T-helper 2 cell treated with Interferon-gamma antibody and Interleukin-4, amounts not matched to agents 5 μg/mL and 100 μg/mL, for 36 hours (primary cell): Measurements from ENCODE around the gene RNF6.
A peak's percentile ranks its signal among the peaks of the same experiment; 100 is the strongest.

Experiments used
- DNase-seq: peaks from one replicate; pipeline ENCODE4 v3.0.0; 2021; ENCODE audit warnings: low spot score
- H3K27ac Mint-ChIP-seq: one replicate; pipeline ENCODE4 v1.8.0; 2021; ENCODE audit warnings: mild to moderate bottlenecking, mixed read lengths
- H3K27me3 Mint-ChIP-seq: one replicate; pipeline ENCODE4 v1.8.0; 2021; ENCODE audit warnings: low read depth, mixed read lengths
- H3K36me3 Mint-ChIP-seq: one replicate; pipeline ENCODE4 v1.8.0; 2021; ENCODE audit warnings: low read depth, mixed read lengths
- H3K4me1 Mint-ChIP-seq: one replicate; pipeline ENCODE4 v1.8.0; 2021; ENCODE audit warnings: low read depth, mixed read lengths
- H3K4me3 Mint-ChIP-seq: one replicate; pipeline ENCODE4 v1.8.0; 2022; ENCODE audit warnings: mild to moderate bottlenecking, moderate library complexity, mixed read lengths
- H3K9me3 Mint-ChIP-seq: one replicate; pipeline ENCODE4 v1.8.0; 2021; ENCODE audit warnings: mixed read lengths

RNF6 gene

DNA sequence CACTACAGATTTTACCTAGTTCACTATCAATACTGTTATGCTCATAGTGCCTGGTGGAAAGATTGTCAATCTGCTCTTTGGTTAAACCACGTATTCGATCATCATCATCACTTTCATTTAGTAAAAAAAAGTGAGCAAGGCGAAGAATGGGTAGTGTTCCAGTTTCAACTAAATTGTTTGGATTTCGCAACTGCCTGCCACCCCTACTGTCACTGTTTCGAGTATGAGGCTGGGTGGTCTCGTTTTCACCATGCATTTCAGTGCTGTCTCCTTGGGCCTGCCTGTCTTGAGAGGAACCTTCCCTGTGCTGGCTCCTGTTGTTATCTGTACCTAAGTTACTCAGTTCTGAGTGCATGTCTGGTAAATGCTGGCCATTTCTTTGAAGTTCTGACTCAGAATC, 8.1 kb downstream of the RNF6 start:
- Mint-ChIP-seq H3K36me3 (peaks cover 51% of the 10 kb centered on the region), H3K4me3 (no peak overlapping the region), H3K27ac (no peak overlapping the region), H3K9me3 (no peaks in the 10 kb centered on the region), H3K27me3 (no peaks in the 10 kb centered on the region), H3K4me1 (peaks cover 1% of the 10 kb centered on the region)
- DNase-seq = no peak

DNA sequence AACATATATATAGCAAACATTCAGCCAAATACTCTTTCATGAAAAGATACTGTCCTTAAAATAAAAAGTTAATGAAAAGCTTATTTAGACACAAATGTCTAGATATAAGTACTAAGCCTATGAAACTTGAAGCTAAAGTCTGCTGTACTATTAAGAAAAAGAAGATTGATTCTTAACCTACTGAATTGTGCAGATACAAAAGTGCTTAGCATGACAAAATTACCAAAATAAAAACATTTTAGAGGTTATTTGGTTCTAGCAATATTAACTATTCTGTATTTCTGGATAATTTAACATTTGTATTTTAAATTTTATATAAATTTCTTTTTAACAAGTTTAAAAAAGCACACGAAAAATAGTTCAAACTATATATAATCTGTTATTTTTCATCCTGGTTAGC, 8.8 kb downstream of the RNF6 start:
- Mint-ChIP-seq H3K36me3 (peaks cover 55% of the 10 kb centered on the region), H3K27me3 (no peaks in the 10 kb centered on the region), H3K9me3 (no peaks in the 10 kb centered on the region)

DNA sequence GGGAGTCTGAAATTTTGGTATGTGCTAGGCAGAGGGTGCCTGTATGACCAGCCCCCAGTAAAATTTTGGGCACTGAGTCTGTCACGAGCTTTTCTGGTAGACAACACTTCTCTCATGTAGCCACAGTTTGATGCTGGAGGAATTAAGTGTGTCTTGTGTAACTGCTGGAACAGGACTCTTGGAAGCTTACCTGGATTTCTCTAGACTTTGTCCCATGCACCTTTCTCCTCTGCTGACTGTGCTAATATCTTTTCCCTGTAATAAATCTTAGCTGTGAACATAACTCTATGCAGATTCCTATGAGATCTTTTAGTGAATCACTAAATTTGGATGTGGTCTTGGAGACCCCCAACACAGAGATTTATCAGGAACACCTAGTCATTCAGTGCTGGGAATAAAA, 13.8 kb downstream of the RNF6 start:
- Mint-ChIP-seq H3K36me3 (peaks cover 40% of the 10 kb centered on the region), H3K9me3 (no peaks in the 10 kb centered on the region), H3K27me3 (no peaks in the 10 kb centered on the region), H3K4me3 (no peak overlapping the region), H3K4me1 (peaks cover 3% of the 10 kb centered on the region), H3K27ac (no peak overlapping the region)
- no peak for DNase-seq

More for the DNA sequence above, 8.8 kb downstream of the RNF6 start:
- peaks cover 1% of the 10 kb centered on the region for H3K4me1 Mint-ChIP-seq
- DNase-seq = no peak
- no peak overlapping the region for H3K4me3 Mint-ChIP-seq
- no peak overlapping the region for H3K27ac Mint-ChIP-seq

DNA sequence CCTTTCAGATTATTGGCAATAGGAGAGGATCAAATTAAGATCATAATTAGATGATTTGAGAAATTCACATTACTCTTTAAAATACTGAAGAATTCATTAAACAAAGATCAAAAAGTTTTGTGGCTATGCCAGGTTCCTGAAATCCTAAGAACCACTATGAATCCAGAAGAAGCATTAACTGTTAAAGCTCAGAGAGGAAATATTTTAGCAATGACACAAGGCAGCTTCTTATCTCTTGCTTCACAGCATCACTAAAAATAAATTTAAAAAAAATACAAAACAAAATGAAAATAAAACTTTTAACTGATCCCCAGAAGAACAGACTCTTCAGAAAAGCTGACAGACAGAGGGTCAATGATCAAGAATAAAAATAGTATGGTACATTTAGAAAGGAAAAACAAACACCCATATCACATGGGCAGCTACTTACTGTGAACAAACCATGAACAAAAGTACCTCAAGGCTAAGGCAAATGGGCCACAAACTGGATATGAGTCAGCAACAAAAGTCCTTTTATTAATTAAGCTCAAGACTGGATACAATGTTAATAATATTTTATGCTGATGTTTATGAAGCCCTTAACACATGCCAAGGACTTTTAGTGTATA, 19.6 kb downstream of the RNF6 start:
- H3K4me1 Mint-ChIP-seq = peaks cover 2% of the 10 kb centered on the region
- H3K36me3 Mint-ChIP-seq = peaks cover 7% of the 10 kb centered on the region
- DNase-seq = no peak
- H3K27ac Mint-ChIP-seq = no peak overlapping the region
- H3K27me3 Mint-ChIP-seq = no peaks in the 10 kb centered on the region
- no peak overlapping the region for H3K4me3 Mint-ChIP-seq
- H3K9me3 Mint-ChIP-seq = no peaks in the 10 kb centered on the region

DNA sequence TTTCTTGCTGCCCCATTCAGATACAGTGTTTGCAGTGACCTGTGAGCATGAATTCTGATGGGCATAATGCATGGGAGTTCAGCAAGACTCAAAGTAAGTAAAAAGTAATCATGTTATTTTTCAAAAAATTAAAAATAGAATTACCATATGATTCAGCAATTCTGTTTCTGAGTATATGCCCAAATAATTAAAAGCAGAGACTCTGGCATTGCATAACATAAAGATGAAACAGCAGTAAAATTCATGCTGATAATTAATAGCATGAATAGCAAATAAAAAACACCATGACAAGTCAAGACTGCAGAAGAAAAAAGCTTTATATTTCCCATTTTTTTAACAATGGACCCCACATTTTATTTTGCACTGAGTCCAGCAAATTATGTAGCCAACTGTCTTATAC, 21.3 kb downstream of the RNF6 start:
- no peak overlapping the region for H3K27ac Mint-ChIP-seq
- DNase-seq = no peak
- peaks cover 6% of the 10 kb centered on the region for H3K9me3 Mint-ChIP-seq
- no peak overlapping the region for H3K4me3 Mint-ChIP-seq
- H3K4me1 Mint-ChIP-seq = no peaks in the 10 kb centered on the region
- H3K36me3 Mint-ChIP-seq = peaks cover 7% of the 10 kb centered on the region
- no peaks in the 10 kb centered on the region for H3K27me3 Mint-ChIP-seq

DNA sequence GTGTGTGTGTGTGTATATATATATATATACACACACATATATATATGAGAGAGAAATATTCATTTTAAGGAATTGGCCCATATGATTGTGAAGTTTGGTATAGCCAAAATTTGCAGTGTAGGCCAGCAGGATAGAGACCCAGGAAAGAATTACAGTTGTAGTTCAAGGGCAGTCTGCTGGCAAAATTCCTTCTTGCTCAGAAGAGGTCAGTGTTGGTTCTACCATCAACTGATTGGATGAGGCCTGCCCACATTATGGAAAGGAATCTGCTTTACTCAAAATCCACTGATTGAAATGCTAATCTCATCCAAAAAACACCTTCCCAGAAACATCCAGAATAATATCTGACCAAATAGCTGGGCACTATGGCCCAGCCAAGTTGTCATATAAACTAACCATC, 24.0 kb downstream of the RNF6 start:
- Mint-ChIP-seq H3K4me1 (no peaks in the 10 kb centered on the region), H3K27me3 (no peaks in the 10 kb centered on the region), H3K36me3 (peaks cover 15% of the 10 kb centered on the region), H3K27ac (no peak overlapping the region), H3K9me3 (peaks cover 18% of the 10 kb centered on the region), H3K4me3 (no peak overlapping the region)
- no peak for DNase-seq

DNA sequence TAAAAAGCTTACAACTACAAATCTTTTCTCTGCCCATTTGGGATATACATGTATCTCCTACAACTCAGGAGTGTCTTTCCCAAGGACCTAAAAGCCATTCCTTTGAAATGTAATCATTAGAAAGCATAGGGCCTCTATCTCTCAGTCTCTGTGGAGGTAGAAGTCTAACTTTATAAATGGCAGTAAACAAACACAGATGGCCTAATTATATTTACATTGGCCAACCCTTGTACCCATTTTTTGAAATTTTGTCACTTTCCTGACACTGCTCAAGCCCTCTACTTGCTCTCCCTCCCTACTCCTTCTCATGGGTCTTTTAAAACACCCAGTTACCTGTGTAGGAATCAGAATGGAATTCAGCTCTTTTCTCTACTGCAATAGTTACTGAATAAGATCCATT, 24.8 kb downstream of the RNF6 start:
- DNase-seq = no peak
- H3K36me3 Mint-ChIP-seq = peaks cover 15% of the 10 kb centered on the region
- no peak overlapping the region for H3K4me3 Mint-ChIP-seq
- no peak overlapping the region for H3K27ac Mint-ChIP-seq
- H3K4me1 Mint-ChIP-seq = no peaks in the 10 kb centered on the region
- no peaks in the 10 kb centered on the region for H3K27me3 Mint-ChIP-seq
- peaks cover 18% of the 10 kb centered on the region for H3K9me3 Mint-ChIP-seq

DNA sequence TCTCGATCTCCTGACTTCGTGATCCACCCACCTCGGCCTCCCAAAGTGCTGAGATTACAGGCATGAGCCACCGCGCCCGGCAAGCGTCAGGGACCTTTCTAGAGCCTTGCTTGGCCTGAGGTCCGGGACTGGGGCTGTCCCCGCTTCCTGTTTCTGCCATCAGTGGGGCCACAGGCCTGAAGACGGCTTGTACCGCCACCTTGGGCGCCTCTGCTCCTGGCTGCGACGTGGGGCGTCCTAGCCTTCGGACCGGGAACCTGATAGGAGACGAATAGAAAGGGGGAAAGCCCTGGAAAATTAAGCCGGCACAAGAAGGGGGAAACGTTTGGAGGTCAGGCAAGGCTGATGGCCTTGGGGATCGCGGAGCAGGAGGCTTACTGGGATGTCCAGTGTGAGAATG, 35.1 kb downstream of the RNF6 start:
- no peak for DNase-seq
- H3K9me3 Mint-ChIP-seq = no peaks in the 10 kb centered on the region

DNA sequence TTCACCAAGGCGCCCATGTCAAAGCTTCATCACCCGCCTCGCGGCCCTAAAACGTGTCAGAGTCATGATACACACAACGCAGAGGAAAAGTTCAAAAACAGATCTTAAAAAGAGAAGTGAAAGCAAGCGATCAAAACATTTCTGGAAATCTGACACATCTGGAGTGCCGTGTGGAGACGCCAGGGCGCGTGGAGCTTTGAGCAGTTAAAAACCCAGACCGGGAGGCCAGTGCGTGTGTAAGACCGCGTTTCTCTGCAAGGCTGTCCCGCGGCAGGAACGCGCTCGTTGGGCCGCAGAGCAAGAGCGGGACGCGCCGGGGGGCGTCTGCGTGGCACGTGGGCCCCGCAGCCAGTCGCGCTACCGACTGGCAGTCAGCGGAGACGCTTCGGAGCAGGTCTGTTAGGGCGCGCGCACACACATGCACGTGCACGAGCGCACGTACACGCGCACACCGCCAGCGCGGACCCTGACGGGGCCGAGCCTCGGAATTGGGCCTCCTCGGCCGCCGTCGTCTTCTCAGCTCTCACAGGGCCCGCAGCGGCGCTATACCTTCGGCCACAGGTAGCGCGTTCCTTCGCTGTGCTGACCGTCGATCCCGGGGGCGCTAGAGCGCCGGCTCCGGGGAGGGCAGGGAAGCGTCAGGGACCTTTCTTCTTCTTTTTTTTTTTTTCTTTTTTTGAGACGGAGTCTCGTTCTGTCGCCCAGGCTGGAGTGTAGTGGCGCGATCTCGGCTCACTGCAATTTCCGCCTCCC, 35.8 kb downstream of the RNF6 start:
- DNase-seq = peak; percentile 91
- H3K4me3 Mint-ChIP-seq = peak overlapping the region; percentile 94
- H3K9me3 Mint-ChIP-seq = no peaks in the 10 kb centered on the region
- H3K4me1 Mint-ChIP-seq = peaks cover 17% of the 10 kb centered on the region
- H3K27ac Mint-ChIP-seq = peak overlapping the region; percentile 98
- H3K27me3 Mint-ChIP-seq = no peaks in the 10 kb centered on the region
- H3K36me3 Mint-ChIP-seq = no peaks in the 10 kb centered on the region

More for the DNA sequence above, 35.1 kb downstream of the RNF6 start:
- H3K4me3 Mint-ChIP-seq = peak overlapping the region; percentile 94
- no peaks in the 10 kb centered on the region for H3K36me3 Mint-ChIP-seq
- peaks cover 17% of the 10 kb centered on the region for H3K4me1 Mint-ChIP-seq
- no peaks in the 10 kb centered on the region for H3K27me3 Mint-ChIP-seq
- peak overlapping the region; percentile 98 for H3K27ac Mint-ChIP-seq

DNA sequence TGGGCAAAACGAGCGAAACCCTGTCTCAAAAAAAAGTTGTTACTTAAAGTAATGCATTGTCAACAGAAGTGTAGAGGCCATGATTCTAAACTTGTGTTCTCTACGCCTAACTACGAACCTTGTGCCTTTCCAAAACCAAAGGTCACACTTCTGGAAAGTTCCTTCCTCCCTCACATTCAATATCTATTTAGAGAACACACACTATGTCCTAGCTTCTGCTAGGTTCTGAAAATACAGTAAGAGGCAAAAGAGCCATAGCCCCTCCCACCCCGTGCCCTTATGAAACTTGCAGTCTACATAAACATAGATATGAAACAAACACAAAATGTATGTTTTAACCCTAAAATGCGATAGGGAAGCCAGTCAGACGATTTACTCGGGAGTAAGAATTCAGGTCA, 36.4 kb downstream of the RNF6 start:
- no peak for DNase-seq
- Mint-ChIP-seq H3K9me3 (no peaks in the 10 kb centered on the region), H3K4me3 (peak overlapping the region; percentile 94), H3K27ac (peak overlapping the region; percentile 98), H3K4me1 (peaks cover 17% of the 10 kb centered on the region), H3K36me3 (no peaks in the 10 kb centered on the region), H3K27me3 (no peaks in the 10 kb centered on the region)

DNA sequence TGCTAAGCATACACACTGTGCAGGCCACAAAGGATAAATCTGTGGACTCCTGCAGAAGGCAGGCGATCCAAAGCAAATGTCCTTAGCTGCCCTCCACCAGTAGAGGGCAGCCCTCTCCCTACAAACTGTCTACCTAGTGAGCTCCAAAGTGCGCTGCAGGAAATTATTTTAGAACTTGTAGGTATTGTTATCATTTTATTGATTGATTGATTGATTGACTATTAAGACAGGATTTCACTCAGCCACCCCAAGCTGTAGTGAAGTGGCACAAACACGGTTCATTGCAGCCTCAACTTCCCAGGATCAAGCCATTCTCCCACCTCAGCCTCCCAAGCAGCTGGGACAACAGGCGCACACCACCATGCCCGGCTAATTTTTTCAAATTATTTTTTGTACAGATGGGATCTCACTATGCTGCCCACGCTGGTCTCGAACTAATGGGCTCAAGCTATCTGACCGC, 37.3 kb downstream of the RNF6 start:
- DNase-seq = peak; percentile 54
- H3K27ac Mint-ChIP-seq = no peak overlapping the region

DNA sequence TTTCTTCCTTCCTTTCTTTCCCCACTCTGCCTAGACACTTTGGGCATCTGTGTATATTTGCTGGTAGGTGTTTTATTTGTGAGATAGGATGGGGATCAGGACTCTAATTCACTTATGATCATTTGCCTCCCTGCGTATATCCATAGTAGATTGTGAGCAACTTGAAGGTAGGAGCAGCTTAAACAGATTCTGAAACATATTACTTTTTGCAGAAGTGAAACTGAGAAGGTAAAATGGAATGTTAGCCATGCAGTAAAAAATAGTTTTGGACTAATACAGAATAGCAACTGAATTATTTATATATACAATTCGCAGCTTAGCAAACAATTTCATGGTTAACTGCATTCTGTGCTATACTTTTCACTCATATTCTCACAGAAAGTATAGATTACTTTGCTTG, 38.7 kb downstream of the RNF6 start:
- no peak overlapping the region for H3K4me3 Mint-ChIP-seq
- DNase-seq = no peak
- no peak overlapping the region for H3K27ac Mint-ChIP-seq
- peaks cover 17% of the 10 kb centered on the region for H3K4me1 Mint-ChIP-seq
- H3K36me3 Mint-ChIP-seq = no peaks in the 10 kb centered on the region
- no peaks in the 10 kb centered on the region for H3K27me3 Mint-ChIP-seq
- no peaks in the 10 kb centered on the region for H3K9me3 Mint-ChIP-seq

More for the DNA sequence above, 37.3 kb downstream of the RNF6 start:
- Mint-ChIP-seq H3K27me3 (no peaks in the 10 kb centered on the region), H3K36me3 (no peaks in the 10 kb centered on the region), H3K4me1 (peaks cover 17% of the 10 kb centered on the region), H3K4me3 (peak overlapping the region; percentile 65), H3K9me3 (no peaks in the 10 kb centered on the region)

DNA sequence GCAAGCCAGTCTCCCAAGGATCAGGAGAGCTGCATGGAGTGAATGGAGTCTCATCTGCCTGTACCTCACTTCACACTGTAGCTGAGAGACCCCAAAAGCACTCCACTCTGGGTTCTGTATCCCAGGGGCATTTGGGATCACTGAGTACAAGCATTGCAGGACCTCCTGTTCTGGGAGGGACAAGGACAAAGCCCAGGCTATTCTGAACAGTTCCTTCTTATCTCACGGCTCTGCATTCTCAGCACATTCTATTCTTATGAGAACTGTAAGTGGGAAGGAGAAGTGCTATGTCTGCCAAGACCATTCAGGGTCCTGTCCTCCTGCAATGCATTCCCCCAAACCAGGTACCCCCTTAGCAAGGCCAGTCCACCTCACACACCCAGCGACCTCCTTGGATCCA, 42.8 kb downstream of the RNF6 start:
- Mint-ChIP-seq H3K4me1 (no peaks in the 10 kb centered on the region), H3K36me3 (no peaks in the 10 kb centered on the region), H3K9me3 (no peaks in the 10 kb centered on the region), H3K27ac (no peak overlapping the region), H3K27me3 (no peaks in the 10 kb centered on the region), H3K4me3 (no peak overlapping the region)
- DNase-seq = no peak

DNA sequence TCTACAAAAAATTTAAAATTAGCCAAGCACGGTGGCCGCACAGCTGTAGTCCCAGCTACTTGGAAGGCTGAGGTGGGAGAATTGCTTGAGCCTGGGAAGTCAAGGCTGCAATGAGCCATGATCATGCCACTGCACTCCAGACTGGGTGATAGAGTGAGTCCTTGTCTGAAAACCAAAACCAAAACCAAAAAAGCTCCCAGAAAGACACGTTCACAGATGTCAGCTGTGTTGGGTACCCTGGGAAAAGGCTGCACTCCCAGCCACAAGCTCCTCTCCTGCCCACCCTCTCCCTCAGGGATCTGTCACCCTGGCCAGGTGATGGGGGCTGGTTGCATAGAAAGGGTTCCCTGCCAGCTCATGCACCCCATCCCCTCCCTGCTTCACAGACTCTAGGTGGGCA, 53.3 kb downstream of the RNF6 start:
- H3K36me3 Mint-ChIP-seq = no peaks in the 10 kb centered on the region

More for the DNA sequence above, 53.3 kb downstream of the RNF6 start:
- H3K27ac Mint-ChIP-seq = no peak overlapping the region
- peaks cover 3% of the 10 kb centered on the region for H3K27me3 Mint-ChIP-seq
- no peaks in the 10 kb centered on the region for H3K9me3 Mint-ChIP-seq
- peaks cover 1% of the 10 kb centered on the region for H3K4me1 Mint-ChIP-seq
- no peak overlapping the region for H3K4me3 Mint-ChIP-seq
- DNase-seq = no peak
